Left cardiac atrium (tissue), 4 donors: Measurements from ENCODE around the gene GPATCH1. TPM values are rescaled to one million over a fixed set of nuclear protein-coding genes. Genes with fewer than 3 reads are reported as not detected.

Experiments
- ATAC-seq, 2 donors: fragments of 200-7000 bp; cut with Tn5 transposase; one replicate each; pipeline ENCODE4 v1.9.1; 2020; ENCODE audit warnings: mild to moderate bottlenecking in 2 of 2, moderate library complexity in 2 of 2
- DNase-seq: peaks from one replicate; pipeline ENCODE4 v3.0.0-alpha.2; 2020
- intact Hi-C, 2 donors: fragments of 100-400 bp; cut with DNase I; formaldehyde crosslinking; loops; one replicate each; pipeline versions ENCODE4 v1.14.1 to v1.15.1; 2022 to 2023
- total RNA-seq, 2 donors: library from RNA; stranded (reverse); fragmentation: NEBNext Ultra II Directional; extraction: Animal tissue kit (Norgen Biotek cat#: 25700); gene quantifications; one replicate each; pipeline ENCODE4 v1.2.1, GENCODE V29; 2021
- donor health status: DM: no; HTN: yes; CAD: no.
- donor health status: DM: no; HTN: yes; CAD: no; lungs with severe emphysema.
- donor health status: DM: yes; HTN: yes; CAD: no.
- donor health status: Dilated cardiomyopathy.

GPATCH1 gene
- total RNA-seq, 2 donors from 2014 or later, result 4.2 to 6.1 TPM

GRCh38 chr19:33055718-33056117 is 25.3 kb upstream of the GPATCH1 start:
- intact Hi-C loops, result no loop called here
- DNase-seq, result no peak
- ATAC-seq, result peak in 1 of 2 donors; percentile 55

- no peak for DNase-seq
- intact Hi-C loops, result no loop called here
- ATAC-seq, result no peak
Measured at GRCh38 chr19:33060586-33060985, 20.4 kb upstream of the GPATCH1 start.

- intact Hi-C loops, result no loop called here
- DNase-seq (no peak), ATAC-seq (no peak)
Measured at GRCh38 chr19:33062902-33063301, 18.1 kb upstream of the GPATCH1 start.

GRCh38 chr19:33063356-33063752 is 17.6 kb upstream of the GPATCH1 start:
- intact Hi-C loops, result no loop called here
- ATAC-seq, result peak in 1 of 2 donors; percentile 44
- peak; percentile 29 for DNase-seq

DNA sequence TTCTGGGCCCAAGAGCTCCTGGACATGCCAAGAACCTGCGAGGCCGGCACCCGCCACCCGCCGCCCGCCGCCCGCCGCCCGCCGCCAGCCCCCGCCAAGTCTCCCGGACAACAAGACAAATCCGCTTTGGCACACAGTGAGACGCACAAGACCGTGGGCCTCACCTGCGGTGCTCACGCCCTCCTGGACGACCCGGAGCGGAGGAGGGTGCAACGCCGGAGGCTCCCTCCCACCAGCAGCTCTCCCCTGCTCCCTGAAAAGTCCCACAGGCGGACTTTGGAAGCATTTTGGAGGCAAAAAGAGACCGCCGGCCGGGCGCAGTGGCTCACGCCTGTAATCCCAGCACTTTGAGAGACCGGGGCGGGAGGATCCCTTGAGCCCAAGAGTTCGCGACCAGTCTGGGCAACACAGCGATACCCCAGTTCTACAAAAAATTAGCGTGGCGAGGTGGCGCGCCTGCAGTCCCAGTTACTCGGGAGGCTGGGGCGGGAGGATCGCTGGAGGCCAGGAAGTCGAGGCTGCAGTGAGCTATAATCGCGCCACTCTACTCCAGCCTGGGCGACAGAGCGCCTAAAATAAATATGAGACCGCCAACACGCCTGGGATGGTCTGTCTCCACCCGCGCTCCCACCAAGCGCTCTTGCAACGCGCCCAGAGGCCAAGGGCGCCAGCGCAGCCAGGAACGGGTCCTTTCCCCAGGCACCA is 17.1 kb upstream of the GPATCH1 start:
- ATAC-seq (peak; percentile 11 to 47), DNase-seq (no peak)
- intact Hi-C loops, result no loop called here

DNA sequence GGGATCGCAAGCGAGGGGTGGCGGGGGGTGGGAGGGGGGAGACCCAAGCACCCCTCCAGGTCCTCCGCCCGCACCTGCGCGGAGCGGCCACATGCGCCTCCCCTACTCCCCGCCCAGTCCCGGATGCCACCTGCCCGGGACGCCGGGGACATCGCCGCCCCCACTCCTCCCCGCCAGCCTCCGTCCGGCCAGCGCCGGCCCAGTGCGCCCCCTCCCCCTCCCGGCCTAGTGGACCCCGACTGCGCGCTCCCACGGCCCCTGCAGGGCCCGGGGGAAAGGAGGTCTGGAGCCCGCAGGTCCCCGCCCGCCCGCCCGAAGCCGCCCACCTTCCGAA is 16.6 kb upstream of the GPATCH1 start:
- DNase-seq, result peak; percentile 29
- peak; percentile 31 to 64 for ATAC-seq
- intact Hi-C loops, result no loop called here

DNA sequence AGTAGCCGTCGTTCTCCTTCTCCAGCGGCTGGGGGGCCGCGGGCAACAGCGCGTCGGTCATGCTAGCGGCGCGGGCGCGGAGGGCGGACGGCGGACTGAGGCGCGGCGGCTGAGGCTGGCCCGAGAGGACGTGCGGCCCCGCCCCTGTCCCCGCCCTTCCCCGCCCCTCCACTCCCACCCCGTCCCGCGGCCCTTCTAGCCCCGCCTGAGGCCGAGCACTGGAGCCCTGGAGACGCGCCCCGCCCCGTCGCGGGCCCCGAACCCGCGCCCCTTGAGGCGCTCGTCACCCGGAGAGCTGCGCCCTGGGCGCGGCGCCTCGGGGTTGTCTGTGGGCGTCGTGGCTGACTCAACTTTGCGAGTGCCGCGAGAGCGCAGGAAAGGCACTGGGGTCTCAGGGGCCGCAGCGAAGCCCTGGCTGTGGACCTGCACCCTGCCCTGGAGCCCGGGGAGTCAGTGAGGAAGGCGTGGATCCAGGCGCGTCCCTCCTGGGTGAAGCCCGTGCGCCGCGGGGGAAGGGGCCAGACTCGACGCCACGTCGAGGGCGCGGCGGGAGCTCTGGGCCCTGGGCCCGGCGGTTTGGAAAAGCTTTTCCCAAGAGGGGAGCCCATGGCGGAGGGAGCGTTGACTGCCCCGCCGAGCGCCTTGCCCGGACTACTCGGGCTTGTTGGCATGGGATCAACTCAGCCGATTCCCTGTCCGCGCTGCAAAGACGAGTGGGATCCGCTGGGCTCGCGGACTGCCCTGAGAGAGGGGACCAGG is 16.0 kb upstream of the GPATCH1 start, which contains the start of gene RHPN2:
Gene RHPN2 (minus strand): TSS at position 97 of the 759 bp plus-strand sequence. CDS start 36 bp downstream, at position 61.
- peak; percentile 92 to 97 for ATAC-seq
- peak; percentile 71 for DNase-seq
- intact Hi-C loops, result no loop called here

DNA sequence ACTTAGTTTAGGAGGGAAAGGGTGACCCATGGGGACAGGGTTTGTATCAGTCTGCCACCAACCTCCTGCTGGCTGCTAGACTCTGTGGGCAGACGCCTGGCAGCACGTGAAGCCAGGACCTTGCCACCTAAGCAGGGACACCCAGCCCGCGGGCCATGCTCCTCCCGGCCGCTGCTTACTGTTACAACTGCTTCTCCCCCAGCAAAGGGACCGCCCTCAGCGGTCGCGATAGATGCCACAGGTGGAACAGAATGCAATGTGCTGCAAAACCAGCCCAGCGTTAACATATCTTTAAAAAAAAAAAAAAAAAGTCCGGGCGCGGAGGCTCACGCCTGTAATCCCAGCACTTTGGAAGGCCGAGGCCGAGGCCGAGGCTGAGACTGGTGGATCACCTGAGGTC is 14.4 kb upstream of the GPATCH1 start:
- ATAC-seq (no peak), DNase-seq (no peak)
- intact Hi-C loops, result no loop called here

DNA sequence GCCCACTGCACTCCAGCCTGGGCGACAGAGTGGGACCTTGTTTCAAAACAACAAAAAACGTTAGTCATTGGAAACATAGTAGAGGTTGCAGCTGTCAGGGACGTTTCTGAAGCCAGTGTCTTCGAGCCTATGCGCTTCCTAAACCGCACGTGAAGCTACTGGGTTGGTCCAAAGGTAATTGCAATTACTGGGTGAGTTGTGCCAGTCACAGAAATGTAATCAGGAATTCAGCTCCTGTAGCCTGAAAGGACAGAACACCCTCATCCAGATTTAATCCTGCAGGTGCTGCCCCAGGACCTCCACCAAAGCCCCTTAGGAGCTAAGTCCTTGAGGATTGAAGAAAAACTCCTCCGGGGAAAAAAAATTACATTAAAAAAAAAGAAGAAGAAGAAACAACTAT is 13.9 kb upstream of the GPATCH1 start:
- intact Hi-C loops, result no loop called here
- ATAC-seq (no peak), DNase-seq (no peak)

GRCh38 chr19:33071887-33072286 is 9.1 kb upstream of the GPATCH1 start:
- DNase-seq (no peak), ATAC-seq (no peak)
- intact Hi-C loops, result no loop called here

DNA sequence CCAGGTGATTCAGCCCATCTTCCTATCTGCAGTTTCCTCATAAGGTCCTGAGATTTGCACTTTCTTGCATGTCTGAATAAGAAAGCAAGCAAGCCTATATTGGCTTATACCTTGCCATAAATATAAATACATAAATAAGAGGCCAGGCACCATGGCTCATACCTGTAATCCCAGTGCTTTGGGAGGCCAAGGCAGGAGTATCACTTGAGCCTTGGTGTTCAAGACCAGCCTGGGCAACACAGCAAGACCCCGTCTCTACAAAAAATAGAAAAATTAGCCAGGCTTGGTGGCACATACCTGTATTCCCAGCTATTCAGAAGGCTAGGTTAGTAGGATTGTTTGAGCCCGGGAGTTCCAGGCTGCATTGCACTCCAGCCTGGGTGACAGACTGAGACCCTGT is 5.5 kb upstream of the GPATCH1 start:
- DNase-seq (no peak), ATAC-seq (no peak)
- intact Hi-C loops, result no loop called here

- DNase-seq (no peak), ATAC-seq (no peak)
- intact Hi-C loops, result no loop called here
Measured at GRCh38 chr19:33085570-33086128, 4.7 kb downstream of the GPATCH1 start.

GRCh38 chr19:33086955-33087354 is 6.0 kb downstream of the GPATCH1 start:
- ATAC-seq (no peak), DNase-seq (no peak)
- intact Hi-C loops, result no loop called here

DNA sequence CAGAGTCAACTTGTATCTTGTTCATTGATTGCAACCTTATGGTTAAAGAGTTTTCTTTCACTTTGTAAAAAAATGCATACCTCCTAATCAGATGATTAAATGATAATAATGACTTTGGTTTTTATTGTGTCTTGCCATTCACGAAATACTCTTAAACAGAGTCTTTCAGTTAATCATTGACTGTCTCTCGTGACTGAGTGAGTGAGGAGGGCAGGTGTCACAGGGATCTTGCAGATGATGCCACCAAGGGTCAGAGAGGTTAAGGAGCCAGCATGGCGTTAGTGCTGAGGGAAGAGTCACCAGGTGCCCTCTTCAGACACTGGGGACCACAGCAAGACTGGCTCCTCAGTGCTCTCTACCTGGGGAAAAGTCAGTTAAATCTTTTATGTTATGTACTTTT is 8.0 kb downstream of the GPATCH1 start:
- intact Hi-C loops, result no loop called here
- no peak for DNase-seq
- ATAC-seq, result no peak

DNA sequence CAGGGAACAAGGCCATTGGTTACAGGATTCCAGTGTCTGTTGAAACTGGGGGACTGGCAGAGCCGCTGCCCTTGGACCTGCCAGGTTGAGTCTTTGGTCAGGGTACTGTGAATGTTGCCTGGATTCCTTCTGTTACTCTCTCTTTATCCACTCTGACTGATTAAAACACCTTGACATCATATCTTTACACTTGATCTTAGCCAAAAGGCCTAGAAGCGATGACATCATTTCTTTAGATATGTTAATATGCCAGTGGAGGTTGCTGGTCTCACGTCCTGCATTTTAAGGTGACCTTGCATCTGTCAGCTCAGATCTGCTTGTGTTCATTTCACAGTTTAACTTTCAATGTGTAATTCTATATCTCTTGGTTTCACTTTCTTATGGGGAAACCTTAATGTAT is 9.2 kb downstream of the GPATCH1 start:
- intact Hi-C loops, result no loop called here
- DNase-seq, result no peak
- ATAC-seq, result no peak

- no peak for ATAC-seq
- intact Hi-C loops, result no loop called here
- DNase-seq, result no peak
Measured at GRCh38 chr19:33093420-33094210, 12.6 kb downstream of the GPATCH1 start.

- ATAC-seq (no peak), DNase-seq (no peak)
- intact Hi-C loops, result no loop called here
Measured at GRCh38 chr19:33094436-33095067, 13.6 kb downstream of the GPATCH1 start.

GRCh38 chr19:33096005-33096404 is 15.0 kb downstream of the GPATCH1 start:
- DNase-seq (no peak), ATAC-seq (no peak)
- intact Hi-C loops, result no loop called here

GRCh38 chr19:33098055-33098534 is 17.1 kb downstream of the GPATCH1 start:
- intact Hi-C loops, result no loop called here
- ATAC-seq (no peak), DNase-seq (no peak)
